ENCODE data around the gene CD3G. TPM values are rescaled to one million over a fixed set of nuclear protein-coding genes. Genes with fewer than 3 reads are reported as not detected.

Gene CD3G
- total and polyA plus RNA-seq, 9 donors = 0.15 to 1.4 (median 0.40) TPM; not detected in 1

DNA sequence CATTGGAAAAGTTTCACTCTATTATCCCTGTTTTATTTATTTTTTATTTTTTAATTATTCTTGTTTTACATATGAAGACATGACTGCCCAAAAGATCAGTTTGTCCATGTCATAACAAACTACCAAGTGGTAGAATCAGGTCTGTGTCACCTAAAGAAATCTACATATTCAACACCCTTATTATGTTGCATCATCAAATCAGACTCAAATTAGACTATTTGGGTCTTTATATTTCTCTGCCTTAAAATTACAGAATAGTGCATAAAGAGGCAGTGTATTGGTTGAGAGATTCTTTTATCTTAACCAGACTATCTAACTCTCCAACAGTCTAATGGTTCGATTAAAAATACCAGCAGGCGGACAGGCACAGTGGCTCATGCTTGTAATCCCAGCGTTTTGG is 38.8 kb downstream of the CD3G start:
- TF ChIP-seq, protein P1, sequence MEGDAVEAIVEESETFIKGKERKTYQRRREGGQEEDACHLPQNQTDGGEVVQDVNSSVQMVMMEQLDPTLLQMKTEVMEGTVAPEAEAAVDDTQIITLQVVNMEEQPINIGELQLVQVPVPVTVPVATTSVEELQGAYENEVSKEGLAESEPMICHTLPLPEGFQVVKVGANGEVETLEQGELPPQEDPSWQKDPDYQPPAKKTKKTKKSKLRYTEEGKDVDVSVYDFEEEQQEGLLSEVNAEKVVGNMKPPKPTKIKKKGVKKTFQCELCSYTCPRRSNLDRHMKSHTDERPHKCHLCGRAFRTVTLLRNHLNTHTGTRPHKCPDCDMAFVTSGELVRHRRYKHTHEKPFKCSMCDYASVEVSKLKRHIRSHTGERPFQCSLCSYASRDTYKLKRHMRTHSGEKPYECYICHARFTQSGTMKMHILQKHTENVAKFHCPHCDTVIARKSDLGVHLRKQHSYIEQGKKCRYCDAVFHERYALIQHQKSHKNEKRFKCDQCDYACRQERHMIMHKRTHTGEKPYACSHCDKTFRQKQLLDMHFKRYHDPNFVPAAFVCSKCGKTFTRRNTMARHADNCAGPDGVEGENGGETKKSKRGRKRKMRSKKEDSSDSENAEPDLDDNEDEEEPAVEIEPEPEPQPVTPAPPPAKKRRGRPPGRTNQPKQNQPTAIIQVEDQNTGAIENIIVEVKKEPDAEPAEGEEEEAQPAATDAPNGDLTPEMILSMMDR (IDR thresholded peaks at IDR 0.05) = no peak
- TF ChIP-seq POLR2A (IDR thresholded peaks at IDR 0.05) (no peak), EP300 (IDR thresholded peaks at IDR 0.05) (no peak)

DNA sequence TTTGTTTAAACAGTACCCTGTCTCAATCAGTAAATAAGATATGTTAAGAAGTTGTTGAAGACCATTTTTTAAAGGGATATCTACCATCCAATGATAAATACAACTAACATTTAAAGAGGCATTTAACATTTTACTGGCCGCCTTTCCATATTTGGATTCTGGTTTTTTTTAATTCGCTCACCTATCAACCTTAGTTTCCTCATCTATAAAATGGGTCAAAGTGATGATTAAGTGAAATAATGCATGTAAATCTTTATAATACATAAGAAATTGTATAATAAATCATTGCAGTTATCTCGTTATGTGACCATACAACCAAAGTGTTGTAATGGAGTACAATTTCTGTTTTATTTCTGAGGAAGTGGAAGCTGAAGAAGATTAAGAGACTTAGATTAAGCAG is 39.5 kb downstream of the CD3G start:
- TF ChIP-seq, protein P1 (IDR thresholded peaks at IDR 0.05) = no peak
- TF ChIP-seq POLR2A (IDR thresholded peaks at IDR 0.05) = no peak
- no peak for TF ChIP-seq EP300 (IDR thresholded peaks at IDR 0.05)
- no peak overlapping the region for H3K27ac ChIP-seq
- intact Hi-C loops (cut with DNase I) = no loop called here
- no peaks in the 10 kb centered on the region for H3K9me3 ChIP-seq
- H3K36me3 ChIP-seq = no peaks in the 10 kb centered on the region
- H3K4me1 ChIP-seq (ENCODE audit: insufficient read depth) = no peaks in the 10 kb centered on the region
- H3K27me3 ChIP-seq = no peaks in the 10 kb centered on the region
- WGBS, 3 donors = 93 to 96% (median 96%) methylated on average over 3 of the region's 3 CpGs
- no peak for DNase-seq
- no peak overlapping the region for H3K4me3 ChIP-seq

More for the DNA sequence above, 38.8 kb downstream of the CD3G start:
- 93 to 95% (median 94%) methylated on average over 3 of the region's 3 CpGs for WGBS, 3 donors
- Histone ChIP-seq H3K27me3 (no peaks in the 10 kb centered on the region), H3K36me3 (no peaks in the 10 kb centered on the region), H3K4me3 (no peak overlapping the region), H3K4me1 (ENCODE audit: insufficient read depth) (no peaks in the 10 kb centered on the region), H3K27ac (no peak overlapping the region), H3K9me3 (no peaks in the 10 kb centered on the region)
- intact Hi-C loops (cut with DNase I) = no loop called here
- DNase-seq = no peak

DNA sequence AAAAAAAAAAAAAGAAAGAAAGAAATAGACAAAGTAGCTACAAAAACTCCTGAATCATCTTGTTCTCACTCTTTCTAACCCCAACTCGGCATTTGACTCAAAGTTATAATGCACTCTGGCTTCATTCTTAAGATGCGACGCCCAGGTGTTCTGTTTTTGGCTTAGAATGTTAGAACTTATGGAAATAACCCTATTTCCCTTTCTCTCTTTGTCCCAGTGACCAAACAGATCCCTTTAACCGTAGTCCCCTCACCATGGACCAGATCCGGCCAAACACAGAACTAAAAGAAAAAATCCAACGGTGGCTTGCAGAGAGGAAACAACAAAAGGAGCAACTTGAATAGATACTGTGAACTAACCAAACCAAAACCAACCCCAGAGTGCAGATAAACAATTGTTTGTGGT is 52.0 kb downstream of the CD3G start:
- Histone ChIP-seq H3K4me1 (ENCODE audit: insufficient read depth) (peaks cover 2% of the 10 kb centered on the region), H3K27me3 (no peaks in the 10 kb centered on the region), H3K27ac (no peak overlapping the region), H3K36me3 (no peaks in the 10 kb centered on the region), H3K4me3 (no peak overlapping the region), H3K9me3 (no peaks in the 10 kb centered on the region)
- intact Hi-C loops (cut with DNase I) = loop anchor here in 1 of 4 donors (10.0 kb wide), 1 partner anchor 99 kb away; no protein-coding TSS in a partner anchor
- no peak for DNase-seq
- TF ChIP-seq POLR2A (IDR thresholded peaks at IDR 0.05) (no peak), EP300 (IDR thresholded peaks at IDR 0.05) (no peak)
- TF ChIP-seq, protein P1 (IDR thresholded peaks at IDR 0.05) = no peak
- 88 to 90% (median 88%) methylated on average over 6 of the region's 6 CpGs for WGBS, 3 donors

DNA sequence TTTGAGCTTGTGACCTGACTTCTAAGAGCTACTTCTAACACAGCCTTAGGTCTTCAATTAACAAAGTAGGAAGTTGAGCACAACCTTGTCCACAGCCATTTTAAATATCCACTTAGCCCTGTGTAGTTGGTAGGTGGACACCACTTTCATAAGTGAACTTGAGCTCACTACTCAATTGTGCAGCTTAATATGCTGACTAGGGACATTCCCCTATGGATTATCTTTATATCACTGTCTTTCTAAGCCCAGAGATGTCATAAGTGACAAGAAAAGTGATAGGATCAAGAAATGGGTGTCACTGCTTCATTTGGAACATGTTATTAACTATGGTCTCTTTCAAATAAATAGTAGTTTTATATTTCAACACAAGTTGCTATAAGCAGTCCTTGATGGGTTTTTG is 53.3 kb downstream of the CD3G start:
- H3K27me3 ChIP-seq = no peaks in the 10 kb centered on the region
- H3K4me3 ChIP-seq = no peak overlapping the region
- H3K9me3 ChIP-seq = no peaks in the 10 kb centered on the region
- DNase-seq = no peak
- TF ChIP-seq, protein P1 (IDR thresholded peaks at IDR 0.05) = no peak
- TF ChIP-seq EP300 (IDR thresholded peaks at IDR 0.05) (no peak), POLR2A (IDR thresholded peaks at IDR 0.05) (no peak)
- intact Hi-C loops (cut with DNase I) = loop anchor here in 1 of 4 donors (10.0 kb wide), 1 partner anchor 97 kb away; no protein-coding TSS in a partner anchor
- H3K36me3 ChIP-seq = no peaks in the 10 kb centered on the region
- H3K27ac ChIP-seq = no peak overlapping the region
- H3K4me1 ChIP-seq (ENCODE audit: insufficient read depth) = peaks cover 2% of the 10 kb centered on the region

Measured in ovary (tissue), 9 donors.